ENCODE data around the gene NFIB. TPM values are rescaled to one million over a fixed set of nuclear protein-coding genes. Genes with fewer than 3 reads are reported as not detected.

Gene NFIB
- total RNA-seq, 2 donors from 2014 or later: 74.4 to 80.1 TPM

GRCh38 chr9:14350349-14350728, 36.4 kb upstream of the NFIB start:
- H3K36me3 ChIP-seq: no peaks in the 10 kb centered on the region
- no peaks in the 10 kb centered on the region for H3K27me3 ChIP-seq
- H3K4me3 ChIP-seq: peak overlapping the region; percentile 49 to 60
- DNase-seq (ENCODE audit: low spot score): no peak
- H3K9me3 ChIP-seq: no peaks in the 10 kb centered on the region
- H3K27ac ChIP-seq: peak overlapping the region; percentile 92 to 93
- peaks cover 0 to 58% of the 10 kb centered on the region in 2 donors for H3K4me1 ChIP-seq
- no peak for TF ChIP-seq CTCF (IDR thresholded peaks at IDR 0.05)

DNA sequence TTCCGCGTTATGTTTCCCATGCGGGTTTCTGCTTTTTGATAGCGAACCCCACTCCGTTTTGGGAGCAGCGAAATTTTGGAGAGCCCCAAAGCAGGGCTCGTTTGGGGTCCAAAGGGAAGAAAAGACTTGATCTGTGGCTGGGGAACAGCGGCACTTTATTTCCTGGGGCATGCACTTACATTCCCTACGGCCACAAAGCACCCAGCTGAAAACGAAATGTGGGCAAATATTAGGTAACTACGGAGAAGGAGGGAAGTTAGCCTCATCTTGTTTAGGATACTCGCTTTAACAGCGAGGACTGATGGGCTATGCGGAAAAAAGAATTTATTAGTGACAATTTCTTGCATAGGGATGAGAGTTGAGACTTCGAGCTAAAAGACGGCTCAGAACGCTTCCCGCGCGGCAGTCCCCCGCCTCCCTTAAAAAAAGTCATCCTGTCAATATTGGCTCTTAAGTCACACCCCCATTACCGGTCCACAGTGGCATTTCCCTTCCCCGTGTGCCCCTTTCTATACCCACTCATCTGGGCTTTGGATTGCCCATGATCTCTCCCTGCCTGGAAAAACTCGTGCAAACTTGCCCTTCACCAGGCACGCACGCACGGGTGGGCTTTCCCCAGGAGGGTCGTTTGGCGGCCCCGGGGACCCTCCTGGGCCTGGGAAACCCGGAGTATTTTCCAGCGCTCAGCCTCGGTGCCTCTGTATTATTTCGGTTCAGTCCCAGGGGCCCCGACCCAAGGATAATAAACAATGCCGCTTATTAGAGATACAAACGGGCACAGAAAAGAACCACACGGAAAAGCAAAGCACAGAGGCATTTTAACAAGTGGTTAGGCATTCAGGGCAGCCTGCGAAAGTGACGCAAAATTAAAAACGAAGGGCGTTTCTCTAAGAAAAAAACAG, 35.8 kb upstream of the NFIB start:
- no peak for DNase-seq (ENCODE audit: low spot score)
- H3K4me3 ChIP-seq: peak overlapping the region; percentile 49 to 60
- no peaks in the 10 kb centered on the region for H3K27me3 ChIP-seq
- TF ChIP-seq CTCF (IDR thresholded peaks at IDR 0.05): no peak
- H3K4me1 ChIP-seq: peaks cover 0 to 64% of the 10 kb centered on the region in 2 donors
- no peaks in the 10 kb centered on the region for H3K9me3 ChIP-seq
- H3K36me3 ChIP-seq: no peaks in the 10 kb centered on the region
- peak overlapping the region; percentile 92 to 93 for H3K27ac ChIP-seq

DNA sequence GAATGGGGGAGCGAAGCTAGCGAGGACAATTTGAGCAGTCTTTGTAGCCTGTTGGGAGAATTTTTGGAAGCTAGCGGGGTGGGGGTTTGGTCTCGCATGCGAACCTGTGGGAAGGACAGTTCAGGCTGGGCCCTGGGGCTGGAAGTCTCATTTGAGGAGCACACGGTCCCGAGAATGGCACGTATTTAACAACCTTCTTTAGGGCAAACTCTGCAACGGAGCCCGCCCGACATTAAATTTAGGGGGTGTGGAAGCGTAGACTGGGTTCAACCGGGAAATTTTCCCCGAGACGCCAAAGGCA, 35.2 kb upstream of the NFIB start:
- Histone ChIP-seq H3K27me3 (no peaks in the 10 kb centered on the region), H3K9me3 (no peaks in the 10 kb centered on the region), H3K27ac (peak overlapping the region; percentile 92 to 93), H3K4me3 (peak overlapping the region; percentile 49 to 60), H3K4me1 (peaks cover 0 to 67% of the 10 kb centered on the region in 2 donors), H3K36me3 (no peaks in the 10 kb centered on the region)
- no peak for TF ChIP-seq CTCF (IDR thresholded peaks at IDR 0.05)
- DNase-seq (ENCODE audit: low spot score): no peak

DNA sequence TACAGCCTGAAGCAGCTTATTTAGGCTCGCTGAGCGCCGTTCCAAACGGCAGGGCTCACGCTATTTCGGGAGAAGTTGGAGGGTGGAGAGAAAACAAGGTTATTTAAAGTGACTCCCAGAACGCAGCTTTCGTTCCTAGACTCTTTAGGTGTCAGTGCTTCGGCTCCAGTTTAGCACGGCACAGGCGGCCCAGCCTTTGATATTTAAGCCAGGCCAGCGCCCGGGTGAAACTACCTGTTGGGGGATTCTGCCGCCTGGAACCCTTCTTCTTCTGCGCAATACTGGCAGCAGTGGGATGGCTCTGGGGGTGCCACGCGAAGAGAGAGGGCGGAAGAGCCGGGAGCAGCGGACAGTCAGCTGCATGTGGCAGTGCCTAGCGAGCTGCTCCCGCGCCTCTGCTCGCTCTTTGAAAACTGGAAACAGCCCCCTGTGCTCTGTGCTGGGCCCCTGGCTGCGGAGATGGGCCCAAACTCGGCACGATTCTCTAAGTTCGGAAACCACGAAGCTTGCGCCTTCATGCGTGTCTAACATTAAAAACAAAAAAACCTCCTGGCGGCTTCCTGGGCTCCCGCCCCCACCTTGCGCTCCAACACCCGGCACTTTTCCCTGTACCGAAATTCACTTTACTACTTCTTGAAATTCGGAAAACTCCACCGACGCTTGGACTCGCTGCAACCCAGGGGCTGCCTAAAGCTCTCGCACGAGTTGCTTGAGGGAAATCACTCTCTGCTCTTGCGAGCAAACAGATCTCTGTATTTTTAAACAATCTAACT, 34.6 kb upstream of the NFIB start:
- Histone ChIP-seq H3K9me3 (no peaks in the 10 kb centered on the region), H3K4me3 (peak overlapping the region; percentile 49 to 60), H3K27ac (peak overlapping the region; percentile 92 to 93), H3K27me3 (no peaks in the 10 kb centered on the region), H3K36me3 (no peaks in the 10 kb centered on the region), H3K4me1 (peaks cover 0 to 67% of the 10 kb centered on the region in 2 donors)
- no peak for TF ChIP-seq CTCF (IDR thresholded peaks at IDR 0.05)
- no peak for DNase-seq (ENCODE audit: low spot score)

- Histone ChIP-seq H3K36me3 (no peaks in the 10 kb centered on the region), H3K4me1 (peaks cover 0 to 67% of the 10 kb centered on the region in 2 donors), H3K4me3 (peak overlapping the region; percentile 49 to 60), H3K27me3 (no peaks in the 10 kb centered on the region), H3K27ac (peak overlapping the region; percentile 92 to 93), H3K9me3 (no peaks in the 10 kb centered on the region)
- no peak for DNase-seq (ENCODE audit: low spot score)
- TF ChIP-seq CTCF (IDR thresholded peaks at IDR 0.05): peak in 1 of 2 donors; percentile 47
Measured at GRCh38 chr9:14348123-14348372, 34.1 kb upstream of the NFIB start.
